ENCODE results near the gene HCFC1R1.
A peak's percentile ranks its signal among the peaks of the same experiment; 100 is the strongest.
"Not testable (repeated sequence)": the region's sequence is repeated elsewhere in the genome, so short reads cannot be mapped to it uniquely, and the experiment has no call there.

Gene HCFC1R1, protein sequence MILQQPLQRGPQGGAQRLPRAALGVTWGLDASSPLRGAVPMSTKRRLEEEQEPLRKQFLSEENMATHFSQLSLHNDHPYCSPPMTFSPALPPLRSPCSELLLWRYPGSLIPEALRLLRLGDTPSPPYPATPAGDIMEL

DNA sequence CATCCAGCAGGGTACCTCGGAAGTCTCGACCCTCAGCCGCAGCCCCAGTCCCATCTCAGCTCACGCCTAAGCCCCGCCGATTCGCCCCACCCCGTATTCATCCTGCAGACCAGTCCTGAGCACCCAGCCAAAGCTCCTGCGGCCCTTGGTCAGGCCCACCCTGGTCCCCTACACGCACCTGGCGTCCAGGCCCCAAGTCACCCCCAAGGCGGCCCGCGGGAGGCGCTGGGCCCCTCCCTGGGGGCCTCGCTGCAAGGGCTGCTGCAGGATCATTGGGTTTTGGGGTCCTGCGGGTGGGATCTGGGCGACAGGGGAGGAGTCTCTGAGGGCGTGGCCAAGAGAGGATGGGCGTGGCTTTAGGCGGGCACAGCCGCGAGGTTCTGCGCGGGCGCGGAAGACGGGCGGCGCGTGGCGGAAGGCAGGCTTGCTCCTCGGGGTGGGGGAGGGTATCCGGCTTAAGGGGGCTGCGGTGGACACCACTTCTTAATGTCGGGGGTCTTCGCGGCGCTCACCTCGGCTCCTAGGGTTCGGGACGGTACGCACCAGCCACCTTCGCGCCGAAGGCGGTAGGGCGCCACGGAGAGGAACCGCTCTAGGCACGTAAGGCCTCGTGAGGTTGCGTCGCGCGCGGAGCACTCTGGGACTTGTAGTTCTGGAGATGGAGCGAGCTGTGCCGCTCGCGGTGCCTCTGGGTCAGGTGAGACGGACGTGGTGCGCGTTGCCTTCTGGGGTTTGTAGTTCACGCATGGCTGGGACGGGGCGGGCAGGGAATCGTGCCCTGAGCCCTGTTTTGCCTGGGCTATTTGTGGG is at the start of gene HCFC1R1, which contains the start of gene THOC6:
HCFC1R1 (minus strand) TSS at position 274 of the 810 bp plus-strand sequence; CDS start at position 273, 1 bp downstream.
THOC6 (plus strand) TSS at position 367 of the 810 bp plus-strand sequence; CDS start at position 659, 292 bp downstream.
- DNase-seq (ENCODE audit: low read depth), result peak; percentile 88

DNA sequence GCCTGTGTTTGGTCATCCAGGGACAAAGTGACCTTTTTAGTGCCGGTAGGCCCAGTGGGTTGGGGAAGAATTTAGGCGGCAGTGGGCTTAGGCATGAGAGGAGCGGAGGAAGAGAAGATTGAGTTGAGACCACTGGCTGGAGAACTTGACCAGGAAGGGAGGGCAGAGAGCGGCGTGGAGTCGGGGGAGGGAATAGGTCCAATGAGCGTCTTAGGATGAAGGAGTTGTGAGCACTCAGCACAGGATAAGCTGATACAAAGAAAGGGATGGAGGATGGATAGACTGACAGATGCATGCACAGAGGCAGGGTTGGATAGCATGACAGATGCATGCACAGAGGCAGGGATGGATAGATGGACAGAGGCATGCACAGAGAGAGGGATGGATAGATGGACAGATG is 49.7 kb upstream of the HCFC1R1 start:
- DNase-seq (ENCODE audit: low read depth), result no peak

DNA sequence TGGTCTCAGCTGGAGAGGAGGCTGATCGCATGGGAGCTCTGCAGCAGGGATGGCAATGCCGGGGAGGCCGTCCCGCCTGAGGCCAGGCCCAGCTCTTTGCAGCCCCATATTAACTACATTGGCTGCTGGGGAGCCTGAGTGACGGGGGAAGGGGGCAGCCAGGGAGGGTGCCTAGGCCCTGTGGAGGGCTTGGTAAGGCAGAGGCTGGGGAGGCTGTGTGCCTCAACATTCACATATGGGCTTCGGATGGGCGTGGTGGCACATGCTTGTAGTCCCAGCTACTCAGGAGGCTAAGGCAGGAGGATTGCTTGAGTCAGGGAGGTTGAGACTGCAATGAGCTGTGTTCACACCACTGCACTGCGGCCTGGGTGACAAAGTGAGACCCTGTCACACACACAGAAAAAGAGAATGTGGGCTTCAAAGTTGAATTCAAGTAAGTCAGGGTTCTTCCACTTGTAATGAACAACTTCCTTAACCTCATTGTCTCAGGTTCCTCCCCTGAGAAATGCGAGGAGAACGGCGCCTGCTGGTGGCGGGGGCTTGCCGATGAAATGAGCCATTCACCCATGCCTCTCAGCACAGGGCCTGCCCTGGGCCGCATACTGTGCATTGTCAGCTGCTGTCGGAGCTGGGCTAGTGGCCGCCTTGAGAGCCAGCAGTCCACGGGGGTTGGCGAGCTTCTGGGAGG is 49.0 kb upstream of the HCFC1R1 start:
- DNase-seq (ENCODE audit: low read depth), result not testable (repeated sequence)

DNA sequence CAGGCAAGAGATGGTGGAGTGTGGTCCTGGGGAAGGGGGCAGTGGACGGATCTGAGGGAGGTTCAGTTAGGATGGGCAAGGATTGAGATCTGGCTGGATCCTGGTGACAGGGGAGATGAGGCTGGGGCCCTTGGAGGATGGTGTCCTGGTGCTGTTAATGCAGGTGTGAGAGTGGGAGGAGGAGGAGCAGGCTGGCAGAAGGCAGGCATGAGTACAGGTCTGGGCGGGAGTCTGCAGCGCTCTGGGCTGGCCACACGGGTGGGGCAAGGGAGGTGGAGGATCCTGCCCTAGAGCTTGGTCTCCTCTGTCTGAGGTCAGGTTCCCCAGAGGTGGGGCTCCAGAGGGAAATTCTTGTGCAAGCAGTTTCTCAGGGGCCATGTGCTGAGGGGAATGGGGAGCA is 48.4 kb upstream of the HCFC1R1 start:
- DNase-seq (ENCODE audit: low read depth), result not testable (repeated sequence)

DNA sequence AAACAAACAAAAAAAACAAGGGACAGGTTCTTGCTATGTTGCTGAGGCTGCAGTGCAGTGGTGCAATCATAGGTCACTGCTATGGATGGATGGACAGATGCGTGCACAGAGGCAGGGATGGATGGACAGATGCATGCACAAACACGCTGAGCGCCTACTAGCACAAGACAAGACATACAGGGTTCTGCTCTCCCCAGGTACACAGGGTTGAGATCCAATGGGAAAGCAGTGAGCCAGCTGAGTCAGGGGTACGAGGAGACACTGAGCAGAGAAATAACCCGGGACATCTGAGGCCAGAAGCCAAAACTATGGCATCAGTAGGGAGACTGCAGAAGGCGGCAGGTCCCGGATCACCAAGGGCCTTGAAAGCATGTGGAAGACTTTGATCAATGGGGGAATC is 47.9 kb upstream of the HCFC1R1 start:
- DNase-seq (ENCODE audit: low read depth), result no peak

DNA sequence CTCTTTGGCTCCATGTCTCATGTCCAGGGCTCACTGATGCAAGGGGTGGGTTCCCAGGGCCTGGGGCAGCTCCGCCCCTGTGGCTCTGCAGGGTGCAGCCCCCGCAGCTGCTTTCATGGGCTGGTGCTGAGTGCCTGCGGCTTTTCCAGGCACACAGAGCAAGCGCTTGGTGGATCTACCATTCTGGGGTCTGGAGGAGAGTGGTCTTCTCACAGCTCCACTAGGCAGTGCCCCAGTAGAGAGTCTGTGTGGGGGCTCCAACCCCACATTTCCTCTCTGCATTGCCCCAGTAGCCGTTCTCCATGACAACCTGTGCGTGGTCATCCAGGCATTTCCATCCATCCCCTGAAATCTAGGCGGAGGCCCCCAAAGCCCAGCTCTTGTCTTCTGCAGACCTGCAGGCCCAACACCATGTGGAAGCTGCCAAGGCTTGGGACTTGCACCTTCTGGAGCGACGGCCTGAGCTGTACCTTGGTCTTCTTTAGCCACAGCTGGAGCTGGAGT is 46.9 kb upstream of the HCFC1R1 start:
- DNase-seq (ENCODE audit: low read depth), result no peak

DNA sequence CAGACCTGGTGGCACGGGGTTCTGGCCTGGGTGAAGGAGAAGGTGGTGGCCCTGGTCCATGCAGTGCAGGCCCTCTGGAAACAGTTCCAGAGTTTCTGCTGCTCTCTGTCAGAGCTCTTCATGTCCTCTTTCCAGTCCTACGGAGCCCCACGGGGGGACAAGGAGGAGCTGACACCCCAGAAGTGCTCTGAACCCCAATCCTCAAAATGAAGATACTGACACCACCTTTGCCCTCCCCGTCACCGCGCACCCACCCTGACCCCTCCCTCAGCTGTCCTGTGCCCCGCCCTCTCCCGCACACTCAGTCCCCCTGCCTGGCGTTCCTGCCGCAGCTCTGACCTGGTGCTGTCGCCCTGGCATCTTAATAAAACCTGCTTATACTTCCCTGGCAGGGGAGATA is 45.4 kb upstream of the HCFC1R1 start:
- DNase-seq (ENCODE audit: low read depth), result not testable (repeated sequence)

DNA sequence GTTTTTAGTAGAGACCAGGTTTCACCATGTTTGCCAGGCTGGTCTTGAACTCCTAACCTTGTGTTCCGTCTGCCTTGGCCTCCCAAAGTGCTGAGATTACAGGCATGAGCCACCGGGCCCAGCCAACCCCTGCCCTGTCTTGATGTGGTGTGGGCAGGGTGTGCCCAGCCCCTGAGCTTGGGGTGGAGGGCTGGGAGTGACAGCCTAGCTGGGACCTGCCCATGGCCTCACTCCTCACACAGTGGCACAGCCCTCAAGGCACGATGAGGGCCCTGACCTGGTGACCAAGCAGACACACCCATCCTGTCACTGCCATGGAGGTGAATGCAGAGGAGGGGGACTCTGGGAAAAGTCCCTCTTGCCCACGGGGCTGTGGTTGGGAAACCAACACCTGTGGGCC is 44.7 kb upstream of the HCFC1R1 start:
- DNase-seq (ENCODE audit: low read depth), result no peak

DNA sequence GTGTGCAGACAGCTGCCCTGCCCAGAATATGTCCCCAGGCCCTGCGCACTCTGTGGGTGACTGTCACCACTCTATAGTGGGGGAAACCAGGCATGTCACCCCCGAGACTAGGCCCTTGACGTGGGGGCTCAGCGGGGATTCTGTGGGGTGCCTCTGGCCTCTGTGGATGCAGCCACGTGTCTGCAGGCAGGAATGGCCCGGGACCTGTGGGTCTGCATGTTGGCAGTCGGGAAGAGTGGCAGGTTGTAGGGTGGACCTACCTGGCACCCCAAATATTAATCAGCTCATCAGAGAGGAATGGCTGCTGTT is 42.7 kb upstream of the HCFC1R1 start:
- DNase-seq (ENCODE audit: low read depth), result no peak

DNA sequence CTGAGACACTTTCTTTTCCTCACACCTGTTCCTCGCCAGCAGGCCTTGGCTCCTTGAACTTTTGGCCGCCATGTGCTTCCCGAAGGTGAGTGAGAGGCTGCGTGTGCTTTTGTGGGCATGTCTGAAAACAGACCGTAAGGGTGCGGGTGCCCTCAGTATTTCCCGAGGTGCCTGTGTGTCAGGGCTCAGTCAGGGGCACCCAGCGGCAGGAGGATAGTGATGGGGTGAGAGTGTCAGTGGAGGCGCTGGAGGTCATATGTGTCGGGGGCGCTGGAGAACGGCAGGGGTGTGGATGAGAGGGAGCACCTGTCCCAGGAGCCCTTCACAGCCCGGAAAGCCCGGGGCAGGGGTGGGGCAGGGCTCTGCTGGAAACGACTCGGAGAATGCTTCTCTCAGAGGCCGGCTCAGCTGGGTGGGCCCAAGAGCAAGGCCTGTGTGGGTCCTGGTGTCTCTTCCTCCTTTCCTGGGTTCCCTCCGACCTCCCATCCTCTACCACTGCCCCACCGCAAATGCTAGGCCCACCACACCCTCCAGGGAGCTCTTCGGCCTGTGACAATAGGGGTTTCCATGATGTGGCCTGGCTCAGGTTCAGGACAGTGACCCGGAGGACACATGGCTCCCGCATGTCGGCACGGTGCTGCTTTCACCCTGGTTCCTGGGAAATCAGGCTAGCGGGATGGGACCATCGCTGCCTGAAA is 42.1 kb upstream of the HCFC1R1 start:
- DNase-seq (ENCODE audit: low read depth), result no peak

DNA sequence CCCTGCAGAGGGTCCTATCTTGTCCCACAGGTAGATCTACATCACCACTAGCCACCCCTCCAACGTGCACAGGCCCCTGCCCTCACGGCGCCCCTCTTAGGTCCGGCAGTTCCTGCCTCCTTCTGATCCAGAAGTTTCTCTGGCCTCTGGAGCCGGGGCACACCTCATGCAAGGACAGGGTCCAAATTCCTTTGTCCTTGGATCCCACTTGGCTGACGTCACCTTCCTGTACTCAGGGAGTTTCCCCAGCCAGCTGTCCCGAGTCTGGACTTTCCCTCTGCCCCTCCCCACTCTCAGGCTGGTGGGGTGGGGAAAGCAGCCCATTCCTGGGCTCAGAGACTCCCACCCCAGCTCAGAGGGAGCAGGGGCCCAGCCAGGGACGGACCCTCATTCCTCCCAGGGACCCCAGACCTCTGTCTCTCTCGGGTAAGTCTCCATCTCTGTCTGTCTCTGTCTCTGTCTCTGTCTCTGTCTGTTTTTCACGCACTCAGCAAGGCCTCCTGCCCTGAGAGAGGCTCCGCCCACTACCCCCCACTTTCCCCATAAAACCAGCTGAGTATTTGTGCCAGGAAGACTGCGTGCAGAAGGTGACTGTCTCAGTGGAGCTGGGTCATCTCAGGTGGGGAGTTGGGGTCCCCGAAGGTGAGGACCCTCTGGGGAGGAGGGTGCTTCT is 41.5 kb upstream of the HCFC1R1 start, which contains the start of gene IL32:
IL32 (plus strand) TSS at position 572 of the 673 bp plus-strand sequence. CDS start 172 bp downstream, outside the sequence.
- DNase-seq (ENCODE audit: low read depth), result peak; percentile 54

DNA sequence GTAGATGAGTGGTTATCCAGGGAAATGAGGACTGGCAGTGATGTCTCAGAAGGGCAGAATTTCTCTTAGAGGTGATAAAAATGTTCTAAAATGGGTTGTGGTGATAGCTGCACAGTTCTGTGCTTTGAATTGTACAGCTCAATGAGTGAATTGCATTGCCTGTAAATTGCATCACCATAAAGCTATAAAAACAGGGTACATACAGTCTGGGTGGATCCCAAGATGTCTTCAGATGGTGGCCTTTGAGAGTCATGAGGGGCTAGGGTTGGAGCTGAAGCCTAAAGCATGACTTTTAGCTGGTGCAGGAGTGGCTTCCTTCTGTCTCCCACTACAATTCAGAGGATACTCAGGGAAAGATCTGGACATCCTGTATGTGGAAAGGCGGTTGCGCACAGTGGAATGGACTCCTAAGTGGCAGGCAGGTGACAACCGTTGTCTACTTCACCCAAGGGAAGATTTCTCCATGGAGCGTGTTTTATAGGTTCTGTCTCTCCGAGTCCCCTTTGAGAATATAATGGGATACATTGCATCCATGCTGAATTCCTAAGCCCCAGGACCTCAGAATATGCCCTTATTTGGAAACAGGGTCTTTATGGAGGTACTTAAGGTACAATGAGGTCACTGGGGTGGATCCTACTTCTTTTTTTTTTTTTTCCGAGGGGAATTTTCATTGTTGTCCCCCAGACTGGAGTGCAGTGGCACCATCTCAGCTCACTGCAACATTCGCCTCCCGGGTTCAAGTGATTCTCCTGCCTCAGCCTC is 40.1 kb upstream of the HCFC1R1 start:
- no peak for DNase-seq (ENCODE audit: low read depth)

DNA sequence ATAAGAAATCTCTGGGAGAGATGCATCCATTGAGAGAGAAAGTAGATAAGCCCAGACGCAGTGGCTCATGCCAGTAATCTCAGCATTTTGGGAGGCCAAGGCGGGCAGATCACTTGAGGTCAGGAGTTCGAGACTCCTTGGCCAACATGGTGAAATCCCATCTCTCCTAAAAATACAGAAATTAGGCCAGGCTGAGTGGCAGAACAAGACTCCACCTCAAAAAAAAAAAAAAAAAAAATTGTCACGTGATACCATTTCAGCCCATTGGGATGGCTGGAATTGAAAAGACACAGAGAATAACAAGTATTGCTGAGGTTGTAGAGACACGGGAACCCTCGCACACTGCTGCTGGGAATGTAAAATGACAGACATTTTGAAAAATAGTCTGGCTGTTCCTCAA is 38.8 kb upstream of the HCFC1R1 start:
- DNase-seq (ENCODE audit: low read depth), result no peak

DNA sequence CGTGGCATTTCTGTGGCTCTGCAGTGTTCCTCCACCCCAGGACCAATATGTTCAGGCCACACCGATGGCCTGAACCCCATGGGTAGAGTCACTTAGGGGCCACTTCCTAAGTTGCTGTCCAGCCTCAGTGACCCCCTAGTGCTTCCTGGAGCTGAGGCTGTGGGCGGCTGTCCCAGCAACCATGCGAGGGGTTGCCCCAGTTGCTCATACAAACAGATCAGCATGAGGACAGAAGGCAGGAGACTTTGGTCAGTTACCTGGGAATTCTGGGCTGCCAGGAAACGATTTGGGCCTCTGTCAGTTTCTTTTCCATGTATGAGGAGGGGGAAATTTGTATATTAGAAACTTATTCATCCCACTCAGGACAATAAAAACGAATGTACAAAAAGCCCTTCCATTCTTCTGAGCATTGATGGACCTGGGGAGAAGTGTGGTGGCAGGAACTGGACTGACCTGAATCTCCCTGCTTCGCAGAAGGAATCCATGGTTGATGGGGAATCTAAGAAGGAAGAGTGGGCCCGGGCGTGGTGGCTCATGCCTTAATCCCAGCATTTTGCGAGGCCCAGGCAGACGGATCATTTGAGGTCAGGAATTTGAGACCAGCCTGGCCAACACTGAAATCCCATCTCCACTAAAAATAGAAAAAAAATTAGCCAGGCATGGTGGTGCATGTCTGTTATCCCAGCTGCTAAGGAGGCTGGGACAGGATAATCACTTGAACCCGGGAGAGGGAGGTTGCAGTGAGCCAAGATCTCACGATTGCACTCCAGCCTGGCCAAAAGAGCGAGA is 36.8 kb upstream of the HCFC1R1 start:
- DNase-seq (ENCODE audit: low read depth), result no peak

DNA sequence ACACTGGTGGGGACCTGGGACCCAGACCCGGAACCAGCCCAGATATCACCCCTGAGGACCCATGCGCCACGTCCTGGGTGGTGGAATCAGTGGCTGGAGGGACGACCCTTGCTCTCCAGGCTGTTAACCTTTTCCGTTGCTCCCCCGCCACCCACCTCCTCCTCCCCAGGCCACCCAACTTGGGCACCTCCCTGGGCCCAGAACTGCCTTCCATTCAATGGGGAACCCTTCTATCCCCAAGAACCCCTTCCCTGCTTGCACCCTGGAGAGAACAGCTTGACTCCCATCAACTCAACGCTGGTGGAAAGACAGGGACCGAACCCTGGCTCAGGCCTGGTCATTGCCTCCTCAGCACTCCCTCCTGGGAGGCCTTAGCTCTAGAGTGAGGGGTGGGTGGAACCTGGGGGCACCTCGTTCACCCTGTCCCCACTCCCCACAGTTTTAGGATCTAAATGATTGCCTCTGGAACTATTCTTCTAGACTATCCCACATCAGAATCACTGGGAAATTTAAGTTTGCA is 36.0 kb upstream of the HCFC1R1 start:
- no peak for DNase-seq (ENCODE audit: low read depth)

DNA sequence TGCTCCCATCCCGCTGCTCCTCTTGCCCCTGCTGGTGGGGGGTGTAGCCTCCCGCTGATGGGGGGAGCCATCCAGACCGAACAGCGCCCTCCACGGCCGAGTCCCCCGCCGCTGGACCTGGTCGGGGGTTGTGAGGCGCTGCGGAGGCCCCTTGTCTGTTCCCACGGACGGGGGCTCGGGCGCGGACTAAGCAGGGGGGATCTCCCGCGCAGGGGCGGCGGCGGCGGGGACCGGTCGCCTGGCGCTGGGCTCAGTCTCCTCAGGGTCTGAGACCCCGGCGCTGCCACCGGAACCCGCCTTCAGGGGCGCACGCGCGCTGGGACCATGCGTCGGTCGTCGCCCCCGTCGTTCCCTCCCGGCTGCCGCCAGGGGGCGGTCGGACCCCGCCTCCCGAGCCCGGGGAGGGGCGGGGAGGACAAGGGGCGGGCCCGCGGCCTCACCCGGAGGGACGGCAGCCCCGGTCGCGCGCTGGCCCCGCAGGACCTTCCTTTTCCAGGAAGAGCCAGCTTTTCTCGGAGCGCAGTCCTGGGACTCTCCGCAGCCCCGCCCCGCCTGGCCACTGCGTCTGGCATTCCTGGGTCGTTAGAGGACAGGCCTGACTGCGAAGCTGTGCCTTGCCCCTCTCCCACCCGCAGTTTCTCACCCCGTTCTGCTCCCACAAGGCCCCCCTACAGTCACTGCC is 35.4 kb upstream of the HCFC1R1 start:
- peak; percentile 71 for DNase-seq (ENCODE audit: low read depth)

DNA sequence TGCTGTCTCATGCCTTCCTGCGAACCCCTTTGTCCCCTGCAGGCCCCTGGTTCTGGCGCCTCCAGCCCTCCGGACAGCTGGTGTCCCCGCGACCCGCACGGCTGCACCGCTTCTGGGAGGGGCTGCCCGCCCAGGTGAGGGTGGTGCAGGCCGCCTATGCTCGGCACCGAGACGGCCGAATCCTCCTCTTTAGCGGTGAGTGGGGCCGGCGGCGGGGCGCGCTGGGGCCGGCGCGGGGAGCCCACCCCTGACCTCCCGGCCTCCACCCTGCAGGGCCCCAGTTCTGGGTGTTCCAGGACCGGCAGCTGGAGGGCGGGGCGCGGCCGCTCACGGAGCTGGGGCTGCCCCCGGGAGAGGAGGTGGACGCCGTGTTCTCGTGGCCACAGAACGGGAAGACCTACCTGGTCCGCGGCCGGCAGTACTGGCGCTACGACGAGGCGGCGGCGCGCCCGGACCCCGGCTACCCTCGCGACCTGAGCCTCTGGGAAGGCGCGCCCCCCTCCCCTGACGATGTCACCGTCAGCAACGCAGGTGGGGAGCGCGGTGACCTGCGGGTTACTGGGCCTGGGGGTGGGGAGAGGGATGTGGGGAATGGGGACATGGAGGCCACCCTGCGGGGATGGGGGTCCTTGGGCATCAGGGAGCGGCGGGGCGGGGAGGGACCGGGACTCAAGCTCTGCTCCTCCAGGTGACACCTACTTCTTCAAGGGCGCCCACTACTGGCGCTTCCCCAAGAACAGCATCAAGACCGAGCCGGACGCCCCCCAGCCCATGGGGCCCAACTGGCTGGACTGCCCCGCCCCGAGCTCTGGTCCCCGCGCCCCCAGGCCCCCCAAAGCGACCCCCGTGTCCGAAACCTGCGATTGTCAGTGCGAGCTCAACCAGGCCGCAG is 34.6 kb upstream of the HCFC1R1 start:
- no peak for DNase-seq (ENCODE audit: low read depth)

Data from stimulated activated CD8-positive, alpha-beta memory T cell treated with anti-CD3 and anti-CD28 coated beads, Interleukin-7, amount 100 ng/mL, for 24 hours (primary cell).